Esophagus squamous epithelium (tissue), 4 donors: Measurements from ENCODE around the gene SLC6A19.

Experiments
- CTCF ChIP-seq, 6 experiments: fragments of 450-650 bp in 4 of 6; fragments of 200-600 bp in 2 of 6; sonication (generic) in 2 of 6; IDR thresholded peaks; one replicate each; pipeline ENCODE4 v1.5.1; 2016 to 2019; ENCODE audit warnings: antibody characterized with exemption in 6 of 6, mild to moderate bottlenecking in 4 of 6, moderate library complexity in 4 of 6
- POLR2A ChIP-seq, 4 donors: fragments of 450-650 bp; IDR thresholded peaks; one replicate each; pipeline ENCODE4 v1.6.1; 2017; ENCODE audit warnings: antibody characterized with exemption in 4 of 4, mild to moderate bottlenecking in 4 of 4, moderate library complexity in 3 of 4

DNA sequence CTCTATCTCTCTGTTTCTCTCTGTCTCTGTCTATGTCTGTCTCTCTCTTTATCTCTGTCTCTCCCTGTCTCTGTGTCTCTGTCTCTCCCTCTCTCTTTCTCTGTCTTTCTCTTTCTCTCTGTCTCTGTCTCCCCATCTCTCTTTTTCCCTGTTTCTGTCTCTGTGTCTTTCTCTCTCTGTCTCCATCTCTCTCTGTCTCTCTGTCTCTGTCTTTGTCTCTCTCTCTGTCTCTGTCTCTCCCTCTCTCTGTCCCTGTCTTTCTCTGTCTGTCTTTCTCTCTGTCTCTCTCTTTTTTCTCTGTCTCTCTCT lies 2.1 kb upstream of the SLC6A19 start:
- TF ChIP-seq CTCF (IDR thresholded peaks at IDR 0.05): no peak
- TF ChIP-seq POLR2A (IDR thresholded peaks at IDR 0.05): no peak
